DMS53 treated with DMSO at 0.1 percent for 48 hours (cell line): ENCODE measurements around the gene COL9A3.

Source experiments
- DNase-seq: peaks from one replicate; lab custom pipeline; 2025; ENCODE audit not compliant: unreplicated experiment; lab: John Stamatoyannopoulos, UW

COL9A3 gene

GRCh38 chr20:62778601-62779416 lies 38.0 kb upstream of the COL9A3 start:
- no peak for DNase-seq

- DNase-seq: no peak
Observed at GRCh38 chr20:62779417-62779685, 37.5 kb upstream of the COL9A3 start.

GRCh38 chr20:62780204-62780603 lies 36.6 kb upstream of the COL9A3 start:
- DNase-seq: no peak

- no peak for DNase-seq
Observed at GRCh38 chr20:62780696-62781095, 36.2 kb upstream of the COL9A3 start.

GRCh38 chr20:62782149-62782892 lies 34.5 kb upstream of the COL9A3 start:
- no peak for DNase-seq

- no peak for DNase-seq
Observed at GRCh38 chr20:62782893-62783278, 34.0 kb upstream of the COL9A3 start.

GRCh38 chr20:62784497-62784896 lies 32.4 kb upstream of the COL9A3 start:
- no peak for DNase-seq

GRCh38 chr20:62785393-62785792 lies 31.5 kb upstream of the COL9A3 start:
- no peak for DNase-seq

GRCh38 chr20:62786157-62786556 lies 30.7 kb upstream of the COL9A3 start:
- no peak for DNase-seq

- DNase-seq: no peak
Observed at GRCh38 chr20:62787321-62787720, 29.5 kb upstream of the COL9A3 start.

GRCh38 chr20:62787866-62788265 lies 29.0 kb upstream of the COL9A3 start:
- no peak for DNase-seq

GRCh38 chr20:62788607-62789006 lies 28.2 kb upstream of the COL9A3 start:
- no peak for DNase-seq

- DNase-seq: no peak
Observed at GRCh38 chr20:62790075-62790474, 26.8 kb upstream of the COL9A3 start.

- DNase-seq: peak; percentile 46
Observed at GRCh38 chr20:62791301-62792181, 25.3 kb upstream of the COL9A3 start.

GRCh38 chr20:62792182-62792939 lies 24.5 kb upstream of the COL9A3 start:
- DNase-seq: no peak

- no peak for DNase-seq
Observed at GRCh38 chr20:62792940-62793756, 23.7 kb upstream of the COL9A3 start.

- DNase-seq: no peak
Observed at GRCh38 chr20:62793757-62794006, 23.2 kb upstream of the COL9A3 start.

- DNase-seq: peak; percentile 88
Observed at GRCh38 chr20:62794007-62794724, 22.7 kb upstream of the COL9A3 start.

- peak; percentile 71 for DNase-seq
Observed at GRCh38 chr20:62795023-62795761, 21.7 kb upstream of the COL9A3 start.
